ENCODE measurements around the gene CEACAM7.

CEACAM7 gene

DNA sequence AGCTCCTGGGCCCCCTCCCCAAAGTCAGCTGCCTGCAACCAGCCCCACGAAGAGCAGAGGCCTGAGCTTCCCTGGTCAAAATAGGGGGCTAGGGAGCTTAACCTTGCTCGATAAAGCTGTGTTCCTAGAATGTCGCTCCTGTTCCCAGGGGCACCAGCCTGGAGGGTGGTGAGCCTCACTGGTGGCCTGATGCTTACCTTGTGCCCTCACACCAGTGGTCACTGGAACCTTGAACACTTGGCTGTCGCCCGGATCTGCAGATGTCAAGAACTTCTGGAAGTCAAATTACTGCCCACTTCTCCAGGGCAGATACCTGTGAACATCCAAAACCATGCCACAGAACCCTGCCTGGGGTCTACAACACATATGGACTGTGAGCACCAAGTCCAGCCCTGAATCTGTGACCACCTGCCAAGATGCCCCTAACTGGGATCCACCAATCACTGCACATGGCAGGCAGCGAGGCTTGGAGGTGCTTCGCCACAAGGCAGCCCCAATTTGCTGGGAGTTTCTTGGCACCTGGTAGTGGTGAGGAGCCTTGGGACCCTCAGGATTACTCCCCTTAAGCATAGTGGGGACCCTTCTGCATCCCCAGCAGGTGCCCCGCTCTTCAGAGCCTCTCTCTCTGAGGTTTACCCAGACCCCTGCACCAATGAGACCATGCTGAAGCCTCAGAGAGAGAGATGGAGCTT, 15.7 kb upstream of the CEACAM7 start:
- no peak overlapping the region for H3K27ac ChIP-seq (replicated peaks)
- H3K27me3 ChIP-seq (ENCODE audit: insufficient read depth, poor library complexity, severe bottlenecking) = no peaks in the 10 kb centered on the region
- TF ChIP-seq, protein P1, sequence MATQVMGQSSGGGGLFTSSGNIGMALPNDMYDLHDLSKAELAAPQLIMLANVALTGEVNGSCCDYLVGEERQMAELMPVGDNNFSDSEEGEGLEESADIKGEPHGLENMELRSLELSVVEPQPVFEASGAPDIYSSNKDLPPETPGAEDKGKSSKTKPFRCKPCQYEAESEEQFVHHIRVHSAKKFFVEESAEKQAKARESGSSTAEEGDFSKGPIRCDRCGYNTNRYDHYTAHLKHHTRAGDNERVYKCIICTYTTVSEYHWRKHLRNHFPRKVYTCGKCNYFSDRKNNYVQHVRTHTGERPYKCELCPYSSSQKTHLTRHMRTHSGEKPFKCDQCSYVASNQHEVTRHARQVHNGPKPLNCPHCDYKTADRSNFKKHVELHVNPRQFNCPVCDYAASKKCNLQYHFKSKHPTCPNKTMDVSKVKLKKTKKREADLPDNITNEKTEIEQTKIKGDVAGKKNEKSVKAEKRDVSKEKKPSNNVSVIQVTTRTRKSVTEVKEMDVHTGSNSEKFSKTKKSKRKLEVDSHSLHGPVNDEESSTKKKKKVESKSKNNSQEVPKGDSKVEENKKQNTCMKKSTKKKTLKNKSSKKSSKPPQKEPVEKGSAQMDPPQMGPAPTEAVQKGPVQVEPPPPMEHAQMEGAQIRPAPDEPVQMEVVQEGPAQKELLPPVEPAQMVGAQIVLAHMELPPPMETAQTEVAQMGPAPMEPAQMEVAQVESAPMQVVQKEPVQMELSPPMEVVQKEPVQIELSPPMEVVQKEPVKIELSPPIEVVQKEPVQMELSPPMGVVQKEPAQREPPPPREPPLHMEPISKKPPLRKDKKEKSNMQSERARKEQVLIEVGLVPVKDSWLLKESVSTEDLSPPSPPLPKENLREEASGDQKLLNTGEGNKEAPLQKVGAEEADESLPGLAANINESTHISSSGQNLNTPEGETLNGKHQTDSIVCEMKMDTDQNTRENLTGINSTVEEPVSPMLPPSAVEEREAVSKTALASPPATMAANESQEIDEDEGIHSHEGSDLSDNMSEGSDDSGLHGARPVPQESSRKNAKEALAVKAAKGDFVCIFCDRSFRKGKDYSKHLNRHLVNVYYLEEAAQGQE (IDR thresholded peaks at IDR 0.05; ENCODE audit: insufficient replicate concordance, low read depth) = no peak
- no peak for TF ChIP-seq POLR2AphosphoS5 (IDR thresholded peaks at IDR 0.05; ENCODE audit: low read depth)
- TF ChIP-seq SPI1 (IDR thresholded peaks at IDR 0.05; ENCODE audit: borderline replicate concordance, low read depth) = no peak
- TF ChIP-seq, protein P2, sequence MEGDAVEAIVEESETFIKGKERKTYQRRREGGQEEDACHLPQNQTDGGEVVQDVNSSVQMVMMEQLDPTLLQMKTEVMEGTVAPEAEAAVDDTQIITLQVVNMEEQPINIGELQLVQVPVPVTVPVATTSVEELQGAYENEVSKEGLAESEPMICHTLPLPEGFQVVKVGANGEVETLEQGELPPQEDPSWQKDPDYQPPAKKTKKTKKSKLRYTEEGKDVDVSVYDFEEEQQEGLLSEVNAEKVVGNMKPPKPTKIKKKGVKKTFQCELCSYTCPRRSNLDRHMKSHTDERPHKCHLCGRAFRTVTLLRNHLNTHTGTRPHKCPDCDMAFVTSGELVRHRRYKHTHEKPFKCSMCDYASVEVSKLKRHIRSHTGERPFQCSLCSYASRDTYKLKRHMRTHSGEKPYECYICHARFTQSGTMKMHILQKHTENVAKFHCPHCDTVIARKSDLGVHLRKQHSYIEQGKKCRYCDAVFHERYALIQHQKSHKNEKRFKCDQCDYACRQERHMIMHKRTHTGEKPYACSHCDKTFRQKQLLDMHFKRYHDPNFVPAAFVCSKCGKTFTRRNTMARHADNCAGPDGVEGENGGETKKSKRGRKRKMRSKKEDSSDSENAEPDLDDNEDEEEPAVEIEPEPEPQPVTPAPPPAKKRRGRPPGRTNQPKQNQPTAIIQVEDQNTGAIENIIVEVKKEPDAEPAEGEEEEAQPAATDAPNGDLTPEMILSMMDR (IDR thresholded peaks at IDR 0.05; ENCODE audit: insufficient read depth, low read length) = no peak

DNA sequence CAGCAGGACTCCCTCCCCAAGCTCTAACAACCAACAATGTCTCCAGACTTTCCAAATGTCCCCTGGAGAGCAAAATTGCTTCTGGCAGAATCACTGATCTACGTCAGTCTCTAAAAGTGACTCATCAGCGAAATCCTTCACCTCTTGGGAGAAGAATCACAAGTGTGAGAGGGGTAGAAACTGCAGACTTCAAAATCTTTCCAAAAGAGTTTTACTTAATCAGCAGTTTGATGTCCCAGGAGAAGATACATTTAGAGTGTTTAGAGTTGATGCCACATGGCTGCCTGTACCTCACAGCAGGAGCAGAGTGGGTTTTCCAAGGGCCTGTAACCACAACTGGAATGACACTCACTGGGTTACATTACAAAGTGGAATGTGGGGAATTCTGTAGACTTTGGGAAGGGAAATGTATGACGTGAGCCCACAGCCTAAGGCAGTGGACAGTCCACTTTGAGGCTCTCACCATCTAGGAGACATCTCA, 14.1 kb upstream of the CEACAM7 start:
- H3K4me3 ChIP-seq (replicated peaks; ENCODE audit: insufficient read depth, low read length) = no peak overlapping the region
- no peak overlapping the region for H3K27ac ChIP-seq (replicated peaks)
- DNase-seq (ENCODE audit: low read depth in 1 of 2, low spot score in 1 of 2) = no peak

More for the DNA sequence above, 15.7 kb upstream of the CEACAM7 start:
- no peak for DNase-seq (ENCODE audit: low read depth in 1 of 2, low spot score in 1 of 2)
- H3K4me3 ChIP-seq (replicated peaks; ENCODE audit: insufficient read depth, low read length) = no peak overlapping the region

DNA sequence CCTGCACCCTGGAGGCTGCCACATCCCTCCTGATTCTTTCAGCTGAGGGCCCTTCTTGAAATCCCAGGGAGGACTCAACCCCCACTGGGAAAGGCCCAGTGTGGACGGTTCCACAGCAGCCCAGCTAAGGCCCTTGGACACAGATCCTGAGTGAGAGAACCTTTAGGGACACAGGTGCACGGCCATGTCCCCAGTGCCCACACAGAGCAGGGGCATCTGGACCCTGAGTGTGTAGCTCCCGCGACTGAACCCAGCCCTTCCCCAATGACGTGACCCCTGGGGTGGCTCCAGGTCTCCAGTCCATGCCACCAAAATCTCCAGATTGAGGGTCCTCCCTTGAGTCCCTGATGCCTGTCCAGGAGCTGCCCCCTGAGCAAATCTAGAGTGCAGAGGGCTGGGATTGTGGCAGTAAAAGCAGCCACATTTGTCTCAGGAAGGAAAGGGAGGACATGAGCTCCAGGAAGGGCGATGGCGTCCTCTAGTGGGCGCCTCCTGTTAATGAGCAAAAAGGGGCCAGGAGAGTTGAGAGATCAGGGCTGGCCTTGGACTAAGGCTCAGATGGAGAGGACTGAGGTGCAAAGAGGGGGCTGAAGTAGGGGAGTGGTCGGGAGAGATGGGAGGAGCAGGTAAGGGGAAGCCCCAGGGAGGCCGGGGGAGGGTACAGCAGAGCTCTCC, 13.5 kb upstream of the CEACAM7 start:
- peak in 1 of 2 experiments; percentile 23 for DNase-seq (ENCODE audit: low read depth in 1 of 2, low spot score in 1 of 2)
- Histone ChIP-seq H3K4me3 (replicated peaks; ENCODE audit: insufficient read depth, low read length) (no peak overlapping the region), H3K27ac (replicated peaks) (no peak overlapping the region), H3K27me3 (ENCODE audit: insufficient read depth, poor library complexity, severe bottlenecking) (no peaks in the 10 kb centered on the region)
- TF ChIP-seq, protein P2 (IDR thresholded peaks at IDR 0.05; ENCODE audit: insufficient read depth, low read length) = peak; percentile 58
- no peak for TF ChIP-seq SPI1 (IDR thresholded peaks at IDR 0.05; ENCODE audit: borderline replicate concordance, low read depth)

More for the DNA sequence above, 14.1 kb upstream of the CEACAM7 start:
- no peaks in the 10 kb centered on the region for H3K27me3 ChIP-seq (ENCODE audit: insufficient read depth, poor library complexity, severe bottlenecking)
- TF ChIP-seq, protein P1 (IDR thresholded peaks at IDR 0.05; ENCODE audit: insufficient replicate concordance, low read depth) = no peak
- TF ChIP-seq GABPA (IDR thresholded peaks at IDR 0.05; ENCODE audit: low read depth) = no peak
- TF ChIP-seq, protein P2 (IDR thresholded peaks at IDR 0.05; ENCODE audit: insufficient read depth, low read length) = no peak
- no peak for TF ChIP-seq SPI1 (IDR thresholded peaks at IDR 0.05; ENCODE audit: borderline replicate concordance, low read depth)
- no peak for TF ChIP-seq POLR2AphosphoS5 (IDR thresholded peaks at IDR 0.05; ENCODE audit: low read depth)

Data from HL-60 (cell line).